ENCODE data around the gene PDXK. TPM values are rescaled to one million over a fixed set of nuclear protein-coding genes. Genes with fewer than 3 reads are reported as not detected.
A peak's percentile ranks its signal among the peaks of the same experiment; 100 is the strongest.

The PDXK gene
- total RNA-seq, 1 experiment from 2014 or later: 175 TPM

- BruUV-seq (replicated peaks): TSS peak; percentile 28
- Histone ChIP-seq H3K36me3 (ENCODE audit: low read depth) (no peaks in the 10 kb centered on the region), H3K9me2 (ENCODE audit: insufficient read depth) (no peaks in the 10 kb centered on the region), H3K79me2 (ENCODE audit: low read depth) (peaks cover 90% of the 10 kb centered on the region), H3K27me3 (ENCODE audit: insufficient read depth, low read depth) (no peaks in the 10 kb centered on the region), H3K4me2 (peak overlapping the region; percentile 75), H4K20me1 (ENCODE audit: insufficient read depth) (peaks cover 37% of the 10 kb centered on the region), H3K4me3 (peak overlapping the region; percentile 44; the same call in 1 of the 2 replicates), H3K4me1 (replicated peaks; ENCODE audit: insufficient read depth) (peaks cover 56% of the 10 kb centered on the region), H3F3A (ENCODE audit: insufficient read depth, low read depth) (peaks cover 42% of the 10 kb centered on the region), H3K9me3 (ENCODE audit: insufficient read depth, low read depth) (no peaks in the 10 kb centered on the region), H2AFZ (no peak overlapping the region), H3K27ac (peak overlapping the region; percentile 80)
- TF ChIP-seq, protein P1, sequence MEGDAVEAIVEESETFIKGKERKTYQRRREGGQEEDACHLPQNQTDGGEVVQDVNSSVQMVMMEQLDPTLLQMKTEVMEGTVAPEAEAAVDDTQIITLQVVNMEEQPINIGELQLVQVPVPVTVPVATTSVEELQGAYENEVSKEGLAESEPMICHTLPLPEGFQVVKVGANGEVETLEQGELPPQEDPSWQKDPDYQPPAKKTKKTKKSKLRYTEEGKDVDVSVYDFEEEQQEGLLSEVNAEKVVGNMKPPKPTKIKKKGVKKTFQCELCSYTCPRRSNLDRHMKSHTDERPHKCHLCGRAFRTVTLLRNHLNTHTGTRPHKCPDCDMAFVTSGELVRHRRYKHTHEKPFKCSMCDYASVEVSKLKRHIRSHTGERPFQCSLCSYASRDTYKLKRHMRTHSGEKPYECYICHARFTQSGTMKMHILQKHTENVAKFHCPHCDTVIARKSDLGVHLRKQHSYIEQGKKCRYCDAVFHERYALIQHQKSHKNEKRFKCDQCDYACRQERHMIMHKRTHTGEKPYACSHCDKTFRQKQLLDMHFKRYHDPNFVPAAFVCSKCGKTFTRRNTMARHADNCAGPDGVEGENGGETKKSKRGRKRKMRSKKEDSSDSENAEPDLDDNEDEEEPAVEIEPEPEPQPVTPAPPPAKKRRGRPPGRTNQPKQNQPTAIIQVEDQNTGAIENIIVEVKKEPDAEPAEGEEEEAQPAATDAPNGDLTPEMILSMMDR (conservative IDR thresholded peaks at IDR 0.05): no peak; the same call in 1 of the 2 replicates
- no peak for TF ChIP-seq EZH2 (IDR thresholded peaks at IDR 0.05; ENCODE audit: low read depth)
- DNase-seq: peak; percentile 75 to 86
- intact Hi-C loops (cut with micrococcal nuclease; ENCODE audit: unreplicated experiment): loop anchor here (2.0 to 5.0 kb wide), 3 partner anchors 41 to 70 kb away; partner anchors contain the start of genes HSF2BP, RRP1 and RRP1B
- CTCF ChIA-PET: interaction anchor here (0.6 kb wide), 1 partner anchor 71 kb away, joined by 5 read pairs; no protein-coding TSS in a partner anchor
- POLR2A ChIA-PET (ENCODE audit: unreplicated experiment): interaction anchor here (0.6 to 0.7 kb wide), 5 partner anchors 14 to 1560 kb away, joined by 3 to 29 read pairs (median 3); partner anchors contain the start of gene POFUT2
Measured at GRCh38 chr21:43727519-43728153, 8.7 kb downstream of the PDXK start.

DNA sequence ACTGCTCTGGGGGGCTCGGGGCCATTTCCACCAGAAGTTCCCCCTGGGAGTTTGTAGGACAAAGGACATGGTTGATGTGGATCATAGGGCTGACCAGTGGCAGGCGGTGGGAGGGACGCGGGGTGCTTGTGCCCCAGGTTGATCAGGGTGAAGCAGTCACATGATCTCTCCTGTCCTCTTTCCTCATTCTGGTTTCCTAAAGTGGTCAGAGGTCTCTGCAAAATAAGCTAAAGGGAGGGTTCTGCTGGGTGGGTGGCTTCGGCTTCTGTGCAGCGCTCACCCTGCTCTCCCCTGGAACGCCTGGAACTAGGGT lies 9.2 kb downstream of the PDXK start:
- Histone ChIP-seq H3K4me2 (peak overlapping the region; percentile 75), H3K9me3 (ENCODE audit: insufficient read depth, low read depth) (no peaks in the 10 kb centered on the region), H3K4me1 (replicated peaks; ENCODE audit: insufficient read depth) (peaks cover 56% of the 10 kb centered on the region), H3F3A (ENCODE audit: insufficient read depth, low read depth) (peaks cover 42% of the 10 kb centered on the region), H2AFZ (no peak overlapping the region), H4K20me1 (ENCODE audit: insufficient read depth) (peaks cover 40% of the 10 kb centered on the region), H3K79me2 (ENCODE audit: low read depth) (peaks cover 89% of the 10 kb centered on the region), H3K36me3 (ENCODE audit: low read depth) (no peaks in the 10 kb centered on the region), H3K27me3 (ENCODE audit: insufficient read depth, low read depth) (no peaks in the 10 kb centered on the region), H3K4me3 (peak overlapping the region; percentile 44; the same call in 1 of the 2 replicates), H3K27ac (peak overlapping the region; percentile 80), H3K9me2 (ENCODE audit: insufficient read depth) (no peaks in the 10 kb centered on the region)
- no peak for DNase-seq
- no peak for TF ChIP-seq EZH2 (IDR thresholded peaks at IDR 0.05; ENCODE audit: low read depth)
- TF ChIP-seq, protein P1 (conservative IDR thresholded peaks at IDR 0.05): no peak
- BruUV-seq (replicated peaks): no TSS peak
- ChIA-PET POLR2A (ENCODE audit: unreplicated experiment) (interaction anchor here (0.6 to 0.7 kb wide), 3 partner anchors 15 to 41 kb away, joined by 3 to 29 read pairs (median 5); no protein-coding TSS in a partner anchor), CTCF (interaction anchor here (0.6 to 1.0 kb wide), 2 partner anchors 71 to 82 kb away, joined by 3 to 5 read pairs; no protein-coding TSS in a partner anchor)
- intact Hi-C loops (cut with micrococcal nuclease; ENCODE audit: unreplicated experiment): loop anchor here (2.0 to 5.0 kb wide), 3 partner anchors 41 to 71 kb away; partner anchors contain the start of genes HSF2BP, RRP1 and RRP1B

- H3K27ac ChIP-seq: peak overlapping the region; percentile 80
- POLR2A ChIA-PET (ENCODE audit: unreplicated experiment): interaction anchor here (0.6 kb wide), 1 partner anchor 1188 kb away, joined by 6 read pairs; no protein-coding TSS in a partner anchor
- intact Hi-C loops (cut with micrococcal nuclease; ENCODE audit: unreplicated experiment): loop anchor here (2.0 to 5.0 kb wide), 3 partner anchors 40 to 71 kb away; partner anchors contain the start of genes HSF2BP, RRP1 and RRP1B
- peak; percentile 78 to 87 for DNase-seq
- H3K36me3 ChIP-seq (ENCODE audit: low read depth): no peaks in the 10 kb centered on the region
- TF ChIP-seq EZH2 (IDR thresholded peaks at IDR 0.05; ENCODE audit: low read depth): no peak
- TF ChIP-seq, protein P1 (conservative IDR thresholded peaks at IDR 0.05): no peak
- no peaks in the 10 kb centered on the region for H3K27me3 ChIP-seq (ENCODE audit: insufficient read depth, low read depth)
- peak overlapping the region; percentile 75 for H3K4me2 ChIP-seq
- no peaks in the 10 kb centered on the region for H3K9me3 ChIP-seq (ENCODE audit: insufficient read depth, low read depth)
- peaks cover 46% of the 10 kb centered on the region for H4K20me1 ChIP-seq (ENCODE audit: insufficient read depth)
- no peaks in the 10 kb centered on the region for H3K9me2 ChIP-seq (ENCODE audit: insufficient read depth)
- BruUV-seq (replicated peaks): no TSS peak
- peaks cover 56% of the 10 kb centered on the region for H3K4me1 ChIP-seq (replicated peaks; ENCODE audit: insufficient read depth)
- CTCF ChIA-PET: interaction anchor here (0.7 to 1.0 kb wide), 2 partner anchors 10 to 83 kb away, joined by 3 to 5 read pairs; no protein-coding TSS in a partner anchor
- peak overlapping the region; percentile 44; the same call in 1 of the 2 replicates for H3K4me3 ChIP-seq
- H2AFZ ChIP-seq: no peak overlapping the region
- H3F3A ChIP-seq (ENCODE audit: insufficient read depth, low read depth): peaks cover 42% of the 10 kb centered on the region
- peaks cover 88% of the 10 kb centered on the region for H3K79me2 ChIP-seq (ENCODE audit: low read depth)
Measured at GRCh38 chr21:43728467-43729390, 9.8 kb downstream of the PDXK start.

Measured in PC-9 (cell line).